Muscle of leg (tissue), 16 donors: Measurements from ENCODE around the gene GABRA5. TPM values are rescaled to one million over a fixed set of nuclear protein-coding genes. Genes with fewer than 3 reads are reported as not detected.
"Not testable (repeated sequence)": the region's sequence is repeated elsewhere in the genome, so short reads cannot be mapped to it uniquely, and the experiment has no call there.

Experiments used
- DNase-seq: peaks from one replicate; pipeline ENCODE4 v3.0.0; 2013
- H3K27ac ChIP-seq: one replicate; pipeline ENCODE4 v1.5.1; 2013; ENCODE audit warnings: mild to moderate bottlenecking, low read length, control low read depth
- H3K27me3 ChIP-seq: one replicate; pipeline ENCODE4 v1.6.1; 2013; ENCODE audit warnings: low read length; ENCODE audit not compliant: control insufficient read depth, insufficient read depth
- H3K36me3 ChIP-seq: one replicate; pipeline ENCODE4 v1.6.1; 2013; ENCODE audit warnings: low read length; ENCODE audit not compliant: control insufficient read depth, insufficient read depth
- H3K4me1 ChIP-seq: one replicate; pipeline ENCODE4 v1.6.1; 2013; ENCODE audit warnings: low read length; ENCODE audit not compliant: control insufficient read depth, insufficient read depth
- H3K4me3 ChIP-seq: one replicate; pipeline ENCODE4 v1.5.1; 2013; ENCODE audit warnings: low read length, control low read depth
- H3K9me3 ChIP-seq: replicated peaks from 2 replicates; pipeline ENCODE4 v1.6.1; 2013; ENCODE audit warnings: low read depth, low read length; ENCODE audit not compliant: control insufficient read depth
- WGBS: methylation state at CpG from one replicate; pipeline ENCODE4 v1.1.5; 2013; ENCODE audit warnings: missing lambda C conversion rate; ENCODE audit not compliant: insufficient coverage; 5-methylcytosine and 5-hydroxymethylcytosine counted together
- long read RNA-seq, 11 donors: transcript quantifications; one replicate each; lab custom pipeline, GENCODE V29; 2026
- polyA plus RNA-seq, 8 donors: library from polyadenylated mRNA; unstranded; fragments of 120-200 nt; gene quantifications; one replicate each; pipeline versions ENCODE4 v1.2.1 to v1.2.3, GENCODE V29; 2013; ENCODE audit warnings: inconsistent platforms in 1 of 8, low replicate concordance in 1 of 8; ENCODE audit not compliant: insufficient read length in 8 of 8, insufficient read depth in 1 of 8
- total RNA-seq: library from RNA; stranded (reverse); fragments of 120-200 nt; gene quantifications from one replicate; pipeline ENCODE4 v1.2.4, GENCODE V29; 2013

The GABRA5 gene
- total RNA-seq (0.31 TPM), polyA plus RNA-seq (under 1 TPM; 0.07 to 0.38 (median 0.25) TPM)
- long read RNA-seq, donor 1 = 0 reads
- long read RNA-seq, donor 2 = 0 reads
- long read RNA-seq, donor 3 = 0 reads
- long read RNA-seq, donor 4 = 0 reads
- long read RNA-seq, donor 5 = 0 reads
- long read RNA-seq, donor 6 = 0 reads
- long read RNA-seq, donor 7 = 0 reads
- long read RNA-seq, donor 8 = 0 reads
- long read RNA-seq, donor 9 = 0 reads
- long read RNA-seq, donor 10 = 0 reads
- long read RNA-seq, donor 11 = 0 reads

DNA sequence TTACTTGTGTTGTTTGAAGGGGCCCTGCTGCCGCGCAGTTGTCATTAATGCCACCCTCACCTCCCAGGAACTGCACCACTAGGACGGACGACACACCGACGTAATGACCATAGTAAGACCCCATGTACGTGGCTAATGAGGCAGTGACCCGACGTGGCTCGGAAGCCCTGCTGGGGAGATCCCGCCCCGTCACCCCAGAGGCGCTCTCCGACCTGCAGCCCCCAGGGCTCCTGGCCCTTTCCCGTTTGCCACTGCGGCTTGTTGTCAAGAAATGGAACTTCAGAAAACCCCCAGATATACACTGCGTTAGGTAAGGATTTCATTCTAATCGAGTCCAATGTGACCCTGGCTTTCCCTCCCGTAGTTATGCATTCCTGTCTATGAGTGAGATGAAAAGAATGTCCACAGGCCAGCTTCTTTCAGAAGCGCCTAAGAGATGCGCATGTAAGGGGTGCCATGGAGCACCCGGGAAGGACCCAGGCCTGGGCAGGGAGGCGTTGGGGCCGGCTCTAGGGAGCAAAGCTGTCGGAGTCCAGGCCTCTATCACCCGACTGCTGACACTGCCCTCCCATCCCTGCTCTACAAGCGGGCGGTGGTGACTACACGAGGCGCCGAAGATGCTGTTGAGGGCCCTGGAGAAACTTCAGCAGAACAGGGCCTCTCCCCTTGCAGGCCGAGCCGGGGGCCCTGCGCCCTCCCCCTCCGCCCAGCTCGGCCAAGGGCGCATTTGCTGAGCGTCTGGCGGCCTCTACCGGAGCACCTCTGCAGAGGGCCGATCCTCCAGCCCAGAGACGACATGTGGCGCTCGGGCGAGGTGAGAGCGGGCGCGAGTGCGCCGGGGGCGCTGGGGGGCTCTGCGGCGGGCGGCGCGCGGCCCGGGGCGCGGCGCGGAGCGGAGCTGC, at the start of gene GABRA5:
Gene GABRA5, plus strand, starts transcription at position 765 of the 902 bp plus-strand sequence. CDS start 2,187 bp downstream, outside the sequence.
- DNase-seq = peak; percentile 44
- Histone ChIP-seq H3K27me3 (peaks cover 37% of the 10 kb centered on the region), H3K9me3 (no peaks in the 10 kb centered on the region), H3K27ac (no peak within 1 kb of the TSS), H3K4me1 (peaks cover 4% of the 10 kb centered on the region), H3K4me3 (peak within 1 kb of the TSS; percentile 2), H3K36me3 (no peaks in the 10 kb centered on the region)
- WGBS = 10% methylated on average over 57 of the region's 63 CpGs

DNA sequence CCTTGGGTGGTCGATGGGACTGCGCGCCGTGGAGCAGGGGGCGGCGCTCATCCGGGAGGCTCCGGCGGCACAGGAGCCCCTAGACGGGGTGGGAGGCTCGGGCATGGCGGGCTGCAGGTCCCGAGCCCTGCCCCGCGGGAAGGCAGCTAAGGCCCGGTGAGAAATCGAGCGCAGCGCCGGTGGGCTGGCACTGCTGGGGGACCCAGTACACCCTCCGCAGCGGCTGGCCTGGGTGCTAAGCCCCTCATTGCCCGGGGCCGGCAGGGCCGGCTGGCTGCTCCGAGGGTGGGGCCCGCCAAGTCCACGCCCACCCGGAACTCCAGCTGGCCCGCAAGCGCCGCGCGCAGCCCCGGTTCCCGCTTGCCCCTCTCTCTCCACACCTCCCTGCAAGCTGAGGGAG, 35.7 kb upstream of the GABRA5 start:
- not testable (repeated sequence) for H3K9me3 ChIP-seq, H3K36me3 ChIP-seq, H3K27ac ChIP-seq, H3K4me3 ChIP-seq, H3K4me1 ChIP-seq, DNase-seq, H3K27me3 ChIP-seq
- WGBS = 92% methylated on average over 28 of the region's 36 CpGs

DNA sequence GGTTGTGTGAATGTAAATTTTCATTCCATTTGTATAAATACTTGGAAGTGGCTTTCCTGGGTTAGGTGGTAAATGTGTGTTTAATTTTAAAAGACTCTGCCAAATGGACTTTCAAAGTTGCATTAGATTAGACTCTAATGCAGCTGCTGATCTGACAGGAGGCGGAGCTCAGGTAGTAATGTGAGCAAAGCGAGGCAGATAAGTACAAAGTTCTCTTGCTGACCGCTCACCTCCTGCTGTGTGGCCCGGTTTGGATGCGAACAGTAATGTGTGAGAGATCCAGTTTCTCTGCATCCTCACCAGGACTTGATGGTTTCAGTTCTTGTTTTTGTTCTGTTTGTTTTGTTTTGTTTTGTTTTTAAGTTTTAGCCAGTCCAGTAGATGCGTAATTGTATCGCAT, 34.9 kb upstream of the GABRA5 start:
- H3K9me3 ChIP-seq = no peaks in the 10 kb centered on the region
- H3K27ac ChIP-seq = no peak overlapping the region
- no peaks in the 10 kb centered on the region for H3K36me3 ChIP-seq
- DNase-seq = no peak
- no peaks in the 10 kb centered on the region for H3K27me3 ChIP-seq
- WGBS = 92% methylated on average over 1 of the region's 7 CpGs
- H3K4me1 ChIP-seq = no peaks in the 10 kb centered on the region
- no peak overlapping the region for H3K4me3 ChIP-seq

DNA sequence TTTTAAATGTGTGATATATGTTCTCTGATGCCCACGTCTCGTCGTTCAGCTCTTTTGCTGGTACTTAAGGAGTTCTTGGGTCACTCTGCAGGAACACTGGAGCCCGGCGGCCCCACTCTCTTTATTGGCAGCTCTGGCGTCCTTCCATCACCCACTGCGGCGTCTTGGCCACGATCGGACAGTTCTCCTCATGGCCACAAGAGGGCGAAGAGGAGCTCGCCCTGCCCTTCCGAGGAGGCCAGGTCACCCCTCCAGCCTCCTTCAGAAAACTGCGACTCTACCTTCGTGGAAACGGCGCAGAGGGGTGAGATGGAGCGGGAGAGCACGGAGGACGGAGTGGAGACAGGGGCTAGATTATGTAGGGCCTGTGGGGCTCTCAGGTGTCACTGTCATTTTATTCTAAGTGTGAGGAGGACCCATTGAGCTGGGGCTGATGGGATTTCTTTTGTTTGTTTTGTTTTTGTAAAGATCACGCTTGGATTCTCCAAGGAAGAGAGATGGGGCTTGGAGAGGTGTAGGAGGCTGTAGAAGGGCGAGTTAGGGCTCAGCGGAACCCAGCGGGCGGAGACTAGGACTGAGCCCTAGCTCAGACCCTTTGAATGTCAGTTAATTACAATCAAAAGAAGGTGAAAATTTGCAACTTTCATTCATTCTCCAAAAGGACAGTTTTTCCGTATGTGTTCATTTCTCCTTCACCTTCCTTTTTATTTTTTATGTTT, 28.0 kb upstream of the GABRA5 start:
- Histone ChIP-seq H3K4me3 (no peak overlapping the region), H3K9me3 (no peaks in the 10 kb centered on the region), H3K4me1 (no peaks in the 10 kb centered on the region), H3K27ac (no peak overlapping the region), H3K36me3 (no peaks in the 10 kb centered on the region), H3K27me3 (no peaks in the 10 kb centered on the region)
- DNase-seq = no peak
- WGBS = 54% methylated on average over 12 of the region's 26 CpGs

DNA sequence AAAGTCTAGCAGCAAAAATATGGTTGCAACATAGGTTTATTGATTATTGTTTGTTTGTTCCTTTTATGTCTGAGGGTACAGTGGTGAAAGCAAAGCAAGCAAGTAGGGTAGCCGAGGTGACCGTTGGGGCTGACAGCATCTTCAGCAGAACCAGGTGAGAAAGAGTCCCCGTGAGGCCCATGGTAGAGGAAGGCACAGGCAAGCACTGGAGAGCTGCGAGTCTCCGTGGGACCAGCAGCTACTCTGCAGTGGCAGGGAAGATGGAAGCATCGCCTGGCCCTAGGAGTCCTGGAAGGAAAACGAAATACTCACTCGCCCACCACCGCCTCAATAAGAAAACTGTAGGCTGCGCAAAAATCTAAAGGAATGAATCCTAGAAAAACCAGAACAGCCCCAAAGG, 25.3 kb upstream of the GABRA5 start:
- Histone ChIP-seq H3K4me3 (no peak overlapping the region), H3K4me1 (no peaks in the 10 kb centered on the region), H3K27me3 (no peaks in the 10 kb centered on the region), H3K9me3 (no peaks in the 10 kb centered on the region), H3K27ac (no peak overlapping the region), H3K36me3 (no peaks in the 10 kb centered on the region)
- DNase-seq = no peak
- WGBS = 72% methylated on average over 8 of the region's 10 CpGs

DNA sequence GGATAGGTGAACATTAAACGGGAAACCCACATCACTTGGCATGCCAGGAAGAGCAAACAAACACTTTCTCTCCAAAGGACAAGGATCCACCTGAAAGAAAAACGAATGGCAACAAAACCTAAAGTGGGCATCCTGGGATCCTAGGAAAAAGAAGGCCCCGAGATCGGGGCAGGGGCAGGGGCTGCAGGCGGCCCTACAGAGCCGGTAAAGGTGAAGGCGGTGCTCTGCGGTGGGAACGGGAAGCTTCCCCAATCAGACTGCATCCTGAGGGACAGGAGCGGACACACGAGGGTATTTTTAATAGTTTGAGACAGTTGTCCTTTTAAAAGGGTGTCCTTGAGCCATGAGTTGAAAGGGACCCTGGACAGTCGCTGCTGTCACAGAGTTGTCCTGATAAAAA, 24.9 kb upstream of the GABRA5 start:
- H3K4me3 ChIP-seq = no peak overlapping the region
- DNase-seq = no peak
- H3K4me1 ChIP-seq = no peaks in the 10 kb centered on the region
- H3K36me3 ChIP-seq = no peaks in the 10 kb centered on the region
- no peak overlapping the region for H3K27ac ChIP-seq
- H3K27me3 ChIP-seq = no peaks in the 10 kb centered on the region
- WGBS = 51% methylated on average over 9 of the region's 12 CpGs
- no peaks in the 10 kb centered on the region for H3K9me3 ChIP-seq

DNA sequence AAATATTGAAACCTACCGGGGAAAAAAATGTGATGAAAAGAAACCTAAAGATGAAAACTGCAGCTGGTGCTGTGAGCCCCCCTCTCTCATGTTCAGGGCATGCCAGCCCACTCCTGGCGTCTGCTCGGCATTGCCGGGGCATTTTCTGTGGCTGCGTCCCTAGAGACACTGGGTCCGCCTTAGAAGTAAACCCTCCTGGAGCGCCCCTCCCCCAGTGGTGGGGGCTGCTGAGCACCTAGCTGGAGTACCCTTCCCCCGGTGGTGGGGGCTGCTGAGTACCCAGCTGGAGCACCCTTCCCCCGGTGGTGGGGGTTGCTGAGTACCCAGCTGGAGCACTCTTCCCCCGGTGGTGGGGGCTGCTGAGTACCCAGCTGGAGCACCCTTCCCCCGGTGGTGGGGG, 24.5 kb upstream of the GABRA5 start:
- Histone ChIP-seq H3K36me3 (no peaks in the 10 kb centered on the region), H3K4me1 (no peaks in the 10 kb centered on the region), H3K27me3 (no peaks in the 10 kb centered on the region), H3K9me3 (no peaks in the 10 kb centered on the region), H3K27ac (no peak overlapping the region), H3K4me3 (no peak overlapping the region)
- WGBS = 73% methylated on average over 2 of the region's 11 CpGs
- DNase-seq = no peak

DNA sequence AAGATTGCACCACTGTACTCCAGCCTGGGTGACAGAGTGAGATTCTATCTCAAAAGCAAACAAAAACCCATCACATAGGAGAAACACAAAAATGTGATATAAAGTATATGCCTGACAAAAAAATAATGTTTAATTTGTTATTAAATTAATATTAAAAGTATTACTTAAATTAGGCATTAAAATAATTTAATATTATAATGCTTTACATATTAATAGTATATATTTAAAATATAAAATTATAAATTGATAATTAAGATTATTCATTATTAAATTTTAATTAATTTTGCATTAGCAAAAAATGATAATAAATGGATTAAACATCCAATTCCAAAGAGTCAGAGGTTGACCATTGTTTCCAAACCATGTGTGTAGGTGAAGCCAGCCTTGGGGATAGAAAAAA, 22.0 kb upstream of the GABRA5 start:
- no peaks in the 10 kb centered on the region for H3K36me3 ChIP-seq
- no peak overlapping the region for H3K27ac ChIP-seq
- H3K9me3 ChIP-seq = no peaks in the 10 kb centered on the region
- no peak for DNase-seq
- H3K4me1 ChIP-seq = no peaks in the 10 kb centered on the region
- peaks cover 2% of the 10 kb centered on the region for H3K27me3 ChIP-seq
- H3K4me3 ChIP-seq = no peak overlapping the region

DNA sequence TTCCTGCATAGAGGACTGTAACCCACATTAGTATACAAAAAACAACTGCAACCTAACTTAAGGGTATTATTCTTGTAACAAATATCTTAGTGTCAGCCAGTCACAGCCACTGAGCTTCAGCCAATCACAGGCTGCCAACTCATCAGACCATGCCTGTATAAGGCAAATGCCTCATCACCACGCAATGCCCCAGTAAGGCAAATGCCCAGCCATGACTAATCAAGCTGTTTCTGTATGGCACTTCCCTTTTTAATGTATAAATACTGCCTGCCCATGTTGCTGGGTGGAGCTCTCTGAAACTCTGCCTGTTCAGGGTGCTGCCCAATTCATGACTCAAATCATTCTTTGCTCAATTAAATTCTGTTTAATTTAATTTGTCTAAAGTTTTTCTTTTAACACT, 18.4 kb upstream of the GABRA5 start:
- Histone ChIP-seq H3K27ac (no peak overlapping the region), H3K36me3 (no peaks in the 10 kb centered on the region), H3K9me3 (no peaks in the 10 kb centered on the region), H3K4me3 (no peak overlapping the region), H3K4me1 (no peaks in the 10 kb centered on the region), H3K27me3 (peaks cover 2% of the 10 kb centered on the region)
- no peak for DNase-seq
- WGBS = no CpG with 5 or more reads among the region's 1 CpG

DNA sequence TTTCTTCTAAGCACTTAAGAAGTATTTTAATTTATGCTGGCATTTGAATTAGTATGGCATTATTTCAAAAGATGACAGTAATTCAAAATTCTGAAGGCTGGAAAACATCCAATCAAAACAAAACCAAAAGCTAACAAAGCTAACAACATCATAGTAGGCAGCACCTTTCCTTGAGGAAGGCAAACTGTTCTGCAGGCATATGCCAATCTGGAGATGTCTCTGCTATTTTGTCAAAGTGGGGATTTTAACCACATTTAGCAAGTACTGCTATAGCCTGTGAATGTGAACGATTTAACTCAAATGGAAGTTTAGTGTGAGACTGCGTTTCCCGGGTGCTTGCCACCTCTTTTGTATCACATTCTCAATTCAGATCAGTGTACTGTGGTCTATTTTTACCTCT, 16.7 kb upstream of the GABRA5 start:
- Histone ChIP-seq H3K27me3 (peaks cover 2% of the 10 kb centered on the region), H3K27ac (no peak overlapping the region), H3K36me3 (no peaks in the 10 kb centered on the region), H3K4me1 (no peaks in the 10 kb centered on the region), H3K4me3 (no peak overlapping the region), H3K9me3 (no peaks in the 10 kb centered on the region)
- no CpG with 5 or more reads among the region's 3 CpGs for WGBS
- DNase-seq = no peak
